Astrocyte (in vitro differentiated cells and primary cell): ENCODE results near the gene PIK3R1.

Source experiments
- CTCF ChIP-seq: IDR thresholded peaks from 2 replicates; pipeline ENCODE4 v1.5.1; 2011; ENCODE audit warnings: low read depth, mild to moderate bottlenecking, inconsistent platforms, low read length, moderate library complexity; ENCODE audit not compliant: insufficient read depth
- EZH2 ChIP-seq: IDR thresholded peaks from 2 replicates; pipeline ENCODE4 v1.6.1; 2012; ENCODE audit warnings: mild to moderate bottlenecking, low read length, inconsistent platforms; ENCODE audit not compliant: insufficient read depth

DNA sequence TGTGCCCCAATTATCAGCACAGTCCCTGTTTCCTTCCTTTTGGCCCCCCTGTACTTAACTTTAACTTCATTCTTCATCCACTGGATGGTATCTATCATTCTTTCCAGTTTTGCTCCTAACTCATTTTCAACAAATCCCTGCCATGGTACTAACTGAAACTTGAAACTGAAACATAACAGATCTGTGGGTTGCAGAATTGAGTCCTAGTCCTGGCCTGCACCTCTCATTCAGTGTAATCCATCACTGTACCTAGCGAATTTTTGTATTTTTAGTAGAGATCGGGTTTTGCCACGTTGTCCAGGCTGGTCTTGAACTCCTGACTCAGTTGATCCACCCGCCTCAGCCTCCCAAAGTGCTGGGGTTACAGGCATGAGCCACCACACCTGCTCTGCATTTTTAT, 15.3 kb upstream of the PIK3R1 start:
- no peak for TF ChIP-seq CTCF
- TF ChIP-seq EZH2, result no peak
